Epidermal melanocyte (primary cell): ENCODE measurements around the gene KRTAP10-7.
"Not testable (repeated sequence)": the region's sequence is repeated elsewhere in the genome, so short reads cannot be mapped to it uniquely, and the experiment has no call there.

ENCODE experiments used
- DNase-seq: peaks from one replicate; pipeline ENCODE4 v3.0.0; 2011; ENCODE audit warnings: low spot score; ENCODE audit not compliant: insufficient read length

KRTAP10-7 gene

GRCh38 chr21:44590311-44590721, 10.1 kb upstream of the KRTAP10-7 start:
- no peak for DNase-seq

DNA sequence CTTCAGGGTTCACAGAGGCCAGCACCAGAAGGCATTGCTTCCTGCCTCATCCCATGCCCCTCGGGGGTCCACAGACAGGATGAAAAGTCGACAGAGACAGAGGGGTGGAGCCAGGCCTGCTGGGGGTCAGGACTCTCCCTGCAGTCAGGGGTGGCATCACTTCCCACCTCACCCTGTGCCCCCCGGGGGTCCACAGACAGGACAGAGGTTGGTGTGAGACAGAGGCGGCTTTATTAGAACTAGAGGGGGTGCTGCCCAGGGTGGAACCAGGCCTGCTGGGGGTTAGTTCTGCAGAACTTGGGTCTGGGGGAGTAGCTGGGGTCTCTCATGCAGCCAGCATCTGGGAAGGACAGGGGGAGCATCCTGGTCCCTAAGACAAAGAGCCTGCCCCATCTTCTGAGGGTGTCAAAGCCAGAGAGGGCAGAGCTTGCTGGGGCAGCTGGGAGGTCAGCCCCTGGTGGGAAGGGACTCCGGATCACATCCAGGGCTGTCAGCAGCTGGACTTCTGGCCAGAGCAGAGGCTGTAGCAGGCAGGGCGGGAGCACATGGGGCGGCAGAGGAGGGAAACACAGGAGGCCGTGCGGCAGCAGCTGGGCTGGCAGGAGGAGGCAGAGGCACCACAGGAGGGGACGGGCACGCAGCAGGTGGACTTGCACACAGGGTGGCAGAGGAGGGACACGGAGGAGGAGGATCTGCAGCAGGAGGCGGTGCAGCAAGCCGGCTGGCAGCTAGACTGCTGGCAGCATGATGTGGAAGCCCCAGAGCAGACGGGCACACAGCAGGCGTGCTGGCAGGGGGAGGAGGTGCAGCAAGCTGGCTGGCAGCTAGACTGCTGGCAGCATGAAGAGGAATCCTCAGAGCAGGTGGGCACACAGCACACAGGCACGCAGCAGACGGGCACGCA, 9.2 kb upstream of the KRTAP10-7 start:
- not testable (repeated sequence) for DNase-seq

GRCh38 chr21:44591801-44592130, 8.6 kb upstream of the KRTAP10-7 start:
- DNase-seq = not testable (repeated sequence)

- no peak for DNase-seq
Observed at GRCh38 chr21:44592446-44593311, 7.7 kb upstream of the KRTAP10-7 start, which contains the start of gene KRTAP10-6. Gene KRTAP10-6, minus strand, starts transcription at chr21:44592505. Its CDS starts 21 bp downstream, at chr21:44592484.

GRCh38 chr21:44593598-44594405, 6.6 kb upstream of the KRTAP10-7 start:
- DNase-seq = no peak

DNA sequence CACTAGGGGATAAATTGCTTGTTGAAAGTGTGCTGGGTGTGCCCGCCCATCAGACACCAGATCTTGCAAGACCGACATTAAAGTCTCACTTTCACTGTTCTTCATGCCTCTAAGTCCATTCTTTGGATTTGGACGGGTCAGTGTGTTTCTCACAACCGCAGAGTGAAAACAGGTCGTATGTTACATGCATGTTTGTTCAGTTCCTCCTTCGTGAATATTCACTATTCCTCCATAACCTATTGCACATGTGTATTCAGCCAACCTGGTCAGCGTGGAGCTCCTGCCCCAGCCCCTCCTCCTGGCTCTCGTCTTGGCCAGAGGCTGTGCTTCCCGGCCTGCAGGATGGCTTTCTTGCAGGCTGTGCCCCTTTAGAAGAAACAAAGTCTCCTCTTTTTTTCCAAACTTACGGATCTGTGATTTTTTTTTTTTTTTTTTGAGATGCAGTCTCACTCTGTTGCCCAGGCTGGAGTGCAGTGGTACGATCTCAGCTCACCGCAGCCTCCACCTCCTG, 5.9 kb upstream of the KRTAP10-7 start:
- DNase-seq = no peak

DNA sequence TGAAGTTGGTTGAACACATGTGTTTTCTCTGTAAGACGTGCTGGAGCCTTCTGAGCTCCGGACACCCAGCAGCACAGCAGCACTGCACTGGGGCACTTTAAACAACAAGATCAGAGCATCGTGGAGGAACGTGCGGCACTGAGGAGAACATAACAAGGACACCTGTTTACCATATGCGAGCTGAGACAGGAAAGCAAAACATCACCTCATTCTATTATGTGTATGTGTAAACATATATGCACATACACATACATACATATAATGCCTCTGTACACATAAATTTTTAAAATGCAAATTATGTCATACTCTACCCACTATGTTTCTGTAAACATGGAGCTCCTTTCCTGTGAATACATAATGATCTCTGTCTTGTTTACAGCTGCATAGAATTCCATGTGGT, 4.9 kb upstream of the KRTAP10-7 start:
- no peak for DNase-seq

DNA sequence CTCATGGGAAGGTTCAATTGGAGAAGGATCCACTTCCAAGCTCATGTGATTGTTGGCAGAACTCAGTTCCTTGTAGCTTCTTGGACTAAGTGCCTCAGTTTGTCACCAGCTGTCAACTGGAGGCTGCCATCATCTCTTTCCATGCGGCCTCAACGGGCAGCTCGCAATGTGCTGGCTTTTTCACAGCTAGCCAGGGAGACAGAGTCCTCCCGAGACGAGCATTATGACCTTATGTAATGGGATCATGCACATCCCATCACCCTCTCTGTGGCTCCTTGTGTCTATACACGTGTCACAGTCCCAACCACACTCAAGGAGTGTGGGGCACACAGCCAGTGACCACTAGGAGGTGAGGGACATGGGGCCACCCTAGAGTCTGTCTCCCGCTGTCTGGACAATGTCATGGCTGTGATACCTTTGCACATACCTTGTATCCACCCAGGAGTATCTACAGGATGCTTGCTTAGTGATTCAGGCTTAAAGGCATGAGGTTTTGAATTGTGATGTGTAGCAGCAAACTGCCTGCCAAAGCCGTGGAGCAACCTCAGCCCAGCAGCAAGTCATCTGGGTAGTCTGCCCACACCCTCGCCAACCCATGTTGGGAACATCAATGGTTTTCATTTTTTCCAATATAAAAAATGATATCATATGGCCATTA, 4.2 kb upstream of the KRTAP10-7 start:
- DNase-seq = no peak

GRCh38 chr21:44598061-44598460, 2.3 kb upstream of the KRTAP10-7 start:
- no peak for DNase-seq

DNA sequence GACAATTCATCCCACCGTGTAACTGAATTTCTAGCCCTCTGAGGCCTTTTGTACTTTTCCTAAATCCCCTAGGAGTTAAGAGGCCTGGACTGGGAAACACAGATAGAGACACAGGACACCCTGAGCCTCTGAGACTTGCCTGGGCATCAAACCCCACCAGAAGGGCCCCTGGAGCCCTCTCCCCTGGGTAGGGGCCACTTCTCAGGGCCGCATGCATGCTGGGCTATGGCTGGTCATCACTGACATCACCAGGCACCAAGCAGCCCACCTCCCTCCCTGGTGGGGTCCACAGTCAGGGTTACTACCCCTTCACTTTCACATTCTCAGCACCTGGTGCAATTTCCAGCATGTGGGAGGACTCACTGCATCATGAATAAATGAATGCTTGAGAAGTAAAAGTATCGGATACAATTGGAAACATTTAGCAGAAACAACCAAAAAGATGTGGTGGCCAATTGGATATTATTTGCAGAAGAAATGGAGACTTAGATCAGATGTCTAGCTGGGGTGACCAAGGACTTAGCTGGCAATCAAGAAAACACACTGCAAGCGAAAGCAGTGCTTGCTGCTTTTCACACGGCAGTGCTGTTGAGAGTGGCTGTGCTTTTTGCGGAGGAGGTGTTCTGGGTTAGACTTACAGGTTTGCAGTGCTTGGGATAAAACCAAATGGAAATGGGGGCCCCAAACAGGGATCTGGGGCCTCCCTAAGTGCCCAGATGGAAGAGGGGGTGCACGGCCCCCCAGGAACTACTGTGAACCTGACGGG, 950 bp upstream of the KRTAP10-7 start:
- DNase-seq = no peak

DNA sequence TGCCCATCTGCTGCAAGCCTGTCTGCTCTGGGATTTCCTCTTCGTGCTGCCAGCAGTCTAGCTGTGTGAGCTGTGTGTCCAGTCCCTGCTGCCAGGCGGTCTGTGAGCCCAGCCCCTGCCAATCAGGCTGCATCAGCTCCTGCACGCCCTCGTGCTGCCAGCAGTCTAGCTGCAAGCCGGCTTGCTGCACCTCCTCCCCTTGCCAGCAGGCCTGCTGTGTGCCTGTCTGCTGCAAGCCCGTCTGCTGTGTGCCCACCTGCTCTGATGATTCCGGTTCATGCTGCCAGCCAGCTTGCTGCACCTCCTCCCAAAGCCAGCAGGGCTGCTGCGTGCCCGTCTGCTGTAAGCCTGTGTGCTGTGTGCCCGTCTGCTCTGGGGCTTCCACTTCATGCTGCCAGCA, 694 bp downstream of the KRTAP10-7 start:
- DNase-seq = not testable (repeated sequence)

DNA sequence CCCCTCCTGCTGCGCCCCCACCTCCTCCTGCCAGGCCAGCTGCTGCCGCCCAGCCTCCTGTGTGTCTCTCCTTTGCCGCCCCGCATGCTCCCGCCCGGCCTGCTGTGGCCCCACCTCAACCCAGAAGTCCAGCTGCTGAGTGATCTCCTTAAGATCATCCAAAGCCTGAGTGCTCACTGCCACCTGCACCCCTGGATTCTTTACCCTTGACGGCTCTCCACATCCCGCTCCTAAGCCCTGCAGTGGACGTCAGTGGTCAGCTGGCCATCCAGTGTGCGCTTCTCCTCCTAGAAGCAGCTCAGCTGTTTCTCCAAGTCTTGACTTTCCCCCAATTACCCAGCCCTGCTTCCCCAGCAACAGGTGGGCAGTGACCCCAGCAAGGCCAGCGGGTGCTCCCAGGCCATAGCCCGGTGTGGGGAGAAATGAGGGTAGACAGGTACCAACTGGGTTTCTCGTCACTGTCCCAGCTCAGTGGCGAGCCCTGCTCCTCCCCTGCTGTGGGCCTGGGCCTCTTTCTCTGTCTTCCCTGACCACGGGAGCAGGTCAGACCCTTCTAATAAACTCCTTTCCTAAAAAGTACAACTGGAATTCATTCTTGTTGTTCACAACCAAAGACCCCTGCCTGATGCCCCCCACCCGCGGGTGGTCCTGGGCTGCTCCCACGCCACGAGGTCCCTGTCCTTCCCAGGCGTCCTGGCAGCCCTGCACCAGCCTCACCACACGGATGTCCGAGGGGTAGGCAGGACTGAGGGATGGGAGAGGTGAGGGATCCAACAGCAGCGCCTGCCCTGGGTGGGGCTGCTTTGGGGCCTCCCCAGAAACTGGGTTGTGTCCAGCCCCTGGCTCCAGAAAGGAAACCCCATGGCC, 1.4 kb downstream of the KRTAP10-7 start:
- DNase-seq = no peak

DNA sequence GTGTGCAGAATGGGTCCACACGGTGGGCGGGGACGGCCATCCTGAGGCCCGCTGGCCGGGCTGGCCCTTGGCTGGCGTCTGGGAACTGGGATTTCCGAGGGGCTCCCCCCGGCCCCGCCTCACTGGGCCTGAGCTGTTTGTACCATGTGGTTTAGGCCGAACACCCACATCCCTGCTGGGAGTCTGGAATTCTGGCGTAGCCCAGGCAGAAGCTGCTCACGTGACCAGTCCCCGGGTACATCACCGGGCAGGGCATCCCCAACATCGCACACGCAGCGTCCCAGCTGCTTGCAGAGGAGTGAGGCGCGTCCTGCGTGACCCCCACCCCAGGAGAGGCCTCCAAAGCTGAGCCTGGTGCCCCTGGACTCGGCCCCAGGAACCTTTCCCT, 2.1 kb downstream of the KRTAP10-7 start:
- no peak for DNase-seq

- no peak for DNase-seq
Observed at GRCh38 chr21:44603109-44603875, 2.9 kb downstream of the KRTAP10-7 start.

DNA sequence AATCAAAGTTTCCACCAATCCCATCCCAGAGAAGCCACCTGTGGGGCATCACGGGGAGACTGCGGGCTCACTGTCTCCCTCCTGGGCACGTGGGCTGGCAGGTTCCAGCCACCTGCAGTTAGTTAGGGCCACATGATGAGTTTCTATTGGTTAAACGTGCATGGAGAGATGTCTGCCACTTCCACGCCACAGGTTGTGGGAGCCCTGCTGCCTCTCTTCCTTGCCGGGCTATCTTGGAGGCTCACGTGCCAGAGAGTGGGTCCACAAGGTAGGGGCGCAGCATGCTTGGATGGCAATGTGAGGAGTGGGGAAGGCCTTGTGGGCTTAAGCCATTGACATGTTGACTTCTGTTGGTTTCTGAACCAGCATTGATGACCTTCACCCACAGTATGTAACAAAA, 3.5 kb downstream of the KRTAP10-7 start:
- no peak for DNase-seq

DNA sequence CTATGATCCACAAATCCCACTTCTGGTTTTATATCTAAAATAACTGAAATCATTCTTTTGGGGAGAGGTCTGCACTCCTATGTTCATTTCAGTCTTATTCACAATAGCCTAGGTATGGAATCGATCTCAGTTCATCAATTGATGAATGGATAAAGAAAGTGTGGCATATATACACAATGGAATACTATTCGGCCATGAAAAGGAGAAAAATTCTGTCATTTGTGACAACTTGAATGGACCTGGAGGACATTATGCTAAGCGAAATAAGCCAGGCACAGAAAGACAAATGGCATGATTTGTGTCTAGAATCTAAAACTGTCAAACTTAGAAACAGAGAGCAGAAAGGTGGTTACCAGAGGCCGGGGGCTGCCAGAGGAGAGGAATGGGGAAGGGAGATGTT, 6.1 kb downstream of the KRTAP10-7 start:
- no peak for DNase-seq

DNA sequence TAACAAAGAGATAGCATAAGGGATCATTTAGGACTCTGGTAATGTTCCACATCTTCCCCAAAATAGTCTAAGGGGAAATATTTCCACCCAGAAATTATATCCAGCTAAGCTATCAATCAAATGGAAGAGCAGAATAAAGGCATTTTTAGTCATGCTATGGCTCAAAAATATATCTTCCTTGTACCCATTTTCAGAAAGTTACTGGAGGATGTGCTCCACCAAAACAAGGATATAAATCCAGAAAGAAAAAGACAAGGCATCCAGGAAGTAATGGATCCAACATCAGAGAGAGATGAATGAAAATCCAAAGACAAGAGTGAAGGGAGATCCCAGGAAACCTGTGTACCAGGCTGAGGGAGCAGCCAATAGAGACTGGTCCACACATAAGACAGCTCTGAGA, 8.8 kb downstream of the KRTAP10-7 start:
- no peak for DNase-seq

GRCh38 chr21:44610157-44610843, 9.9 kb downstream of the KRTAP10-7 start:
- not testable (repeated sequence) for DNase-seq
